GM23248 (cell line): ENCODE results near the gene SYNGR2.

ENCODE experiments used
- EZH2 ChIP-seq: fragments of 200-600 bp; sonication (generic); IDR thresholded peaks from 2 replicates; pipeline ENCODE4 v1.6.1; 2018; ENCODE audit warnings: antibody characterized with exemption, mild to moderate bottlenecking; ENCODE audit not compliant: insufficient read depth, poor library complexity, severe bottlenecking
- EZH2phosphoT487 ChIP-seq: fragments of 200-600 bp; sonication (generic); IDR thresholded peaks from 2 replicates; pipeline ENCODE4 v1.6.1; 2018; ENCODE audit warnings: antibody characterized with exemption, moderate library complexity, mild to moderate bottlenecking, low read depth; ENCODE audit not compliant: insufficient read depth

DNA sequence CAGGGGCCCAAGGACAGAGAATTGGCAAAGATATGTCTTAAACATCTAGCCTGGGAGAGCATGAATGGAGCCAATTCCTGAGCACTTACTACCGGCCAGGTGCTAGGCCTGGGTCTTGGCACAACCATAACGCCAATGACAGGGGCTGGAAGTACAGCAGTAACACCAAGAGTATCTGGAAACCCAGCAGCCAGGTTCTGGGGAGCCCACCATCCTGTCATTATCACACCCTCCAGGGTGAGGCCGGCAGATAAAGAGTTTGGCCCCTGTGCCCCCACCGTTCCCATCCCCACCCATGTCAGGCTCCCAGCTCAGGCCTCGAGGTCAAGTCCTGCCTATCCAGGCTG lies 38.3 kb upstream of the SYNGR2 start:
- no peak for TF ChIP-seq EZH2
- no peak for TF ChIP-seq EZH2phosphoT487
